IgD-negative memory B cell (primary cell): Measurements from ENCODE around the gene ZBTB3. TPM values are rescaled to one million over a fixed set of nuclear protein-coding genes. Genes with fewer than 3 reads are reported as not detected.
"Not testable (repeated sequence)": the region's sequence is repeated elsewhere in the genome, so short reads cannot be mapped to it uniquely, and the experiment has no call there.

Experiments used
- H3K27ac Mint-ChIP-seq, 3 donors: one replicate each; pipeline ENCODE4 v1.8.0; 2020 to 2022; ENCODE audit warnings: mild to moderate bottlenecking in 3 of 3, mixed read lengths in 3 of 3, moderate library complexity in 1 of 3
- H3K27me3 Mint-ChIP-seq: one replicate; pipeline ENCODE4 v1.8.0; 2021; ENCODE audit warnings: mixed read lengths
- H3K36me3 Mint-ChIP-seq: one replicate; pipeline ENCODE4 v1.8.0; 2020; ENCODE audit warnings: mild to moderate bottlenecking, mixed read lengths
- H3K4me1 Mint-ChIP-seq, 3 donors: one replicate each; pipeline ENCODE4 v1.8.0; 2020 to 2022; ENCODE audit warnings: mixed read lengths in 3 of 3, mild to moderate bottlenecking in 1 of 3
- H3K4me3 Mint-ChIP-seq, 4 donors: one replicate each; pipeline ENCODE4 v1.8.0; 2020 to 2022; ENCODE audit warnings: mild to moderate bottlenecking in 4 of 4, mixed read lengths in 4 of 4, moderate library complexity in 3 of 4
- H3K9me3 Mint-ChIP-seq, 3 donors: one replicate each; pipeline ENCODE4 v1.8.0; 2020 to 2021; ENCODE audit warnings: mixed read lengths in 3 of 3, mild to moderate bottlenecking in 1 of 3
- polyA plus RNA-seq: library from polyadenylated mRNA; unstranded; fragments of 300-500 nt; fragmentation: Illumina TruSeq; gene quantifications from one replicate; pipeline ENCODE4 v1.2.3, GENCODE V29; 2021

ZBTB3 gene
- polyA plus RNA-seq, 1 donor from 2014 or later: 5.0 TPM

- Mint-ChIP-seq H3K27ac (peak overlapping the region in 1 of 3 donors; percentile 49), H3K27me3 (no peaks in the 10 kb centered on the region), H3K4me3 (no peak overlapping the region), H3K36me3 (peaks cover 1% of the 10 kb centered on the region), H3K9me3 (no peaks in the 10 kb centered on the region), H3K4me1 (peaks cover 0 to 4% (median 3%) of the 10 kb centered on the region in 3 donors)
These were observed 23.4 kb upstream of the ZBTB3 start for GRCh38 chr11:62777389-62777788.

GRCh38 chr11:62775646-62776045 is 21.7 kb upstream of the ZBTB3 start:
- Mint-ChIP-seq H3K27me3 (no peaks in the 10 kb centered on the region), H3K4me1 (peaks cover 6 to 9% (median 8%) of the 10 kb centered on the region in 3 donors), H3K36me3 (peaks cover 3% of the 10 kb centered on the region), H3K4me3 (no peak overlapping the region), H3K27ac (peak overlapping the region in 1 of 3 donors; percentile 46), H3K9me3 (no peaks in the 10 kb centered on the region)

- Mint-ChIP-seq H3K4me1 (peaks cover 13 to 21% (median 15%) of the 10 kb centered on the region in 3 donors), H3K27me3 (no peaks in the 10 kb centered on the region), H3K9me3 (no peaks in the 10 kb centered on the region), H3K36me3 (peaks cover 3% of the 10 kb centered on the region), H3K4me3 (peak overlapping the region in 1 of 4 donors; percentile 53), H3K27ac (peak overlapping the region in 1 of 3 donors; percentile 70)
These were observed 20.4 kb upstream of the ZBTB3 start for GRCh38 chr11:62774407-62774806.

GRCh38 chr11:62771144-62772021 is 17.4 kb upstream of the ZBTB3 start, which contains the start of gene TAF6L:
Gene TAF6L (plus strand): TSS chr11:62771396. CDS start chr11:62775784, 4,388 bp downstream.
- Mint-ChIP-seq H3K4me3 (peak within 1 kb of the TSS; percentile 90 to 99 (median 98)), H3K4me1 (peaks cover 14 to 22% (median 16%) of the 10 kb centered on the region in 3 donors), H3K9me3 (no peaks in the 10 kb centered on the region), H3K27me3 (no peaks in the 10 kb centered on the region), H3K36me3 (peaks cover 3% of the 10 kb centered on the region), H3K27ac (peak within 1 kb of the TSS; percentile 96)

- H3K27me3 Mint-ChIP-seq: no peaks in the 10 kb centered on the region
- peak overlapping the region; percentile 96 for H3K27ac Mint-ChIP-seq
- peak overlapping the region; percentile 90 to 99 (median 98) for H3K4me3 Mint-ChIP-seq
- H3K36me3 Mint-ChIP-seq: peaks cover 1% of the 10 kb centered on the region
- H3K9me3 Mint-ChIP-seq: no peaks in the 10 kb centered on the region
- peaks cover 14 to 22% (median 16%) of the 10 kb centered on the region in 3 donors for H3K4me1 Mint-ChIP-seq
These were observed 16.8 kb upstream of the ZBTB3 start for GRCh38 chr11:62770778-62771143.

GRCh38 chr11:62760867-62761227 is 6.9 kb upstream of the ZBTB3 start:
- not testable (repeated sequence) for H3K9me3 Mint-ChIP-seq, H3K36me3 Mint-ChIP-seq, H3K27me3 Mint-ChIP-seq
- Mint-ChIP-seq H3K4me3 (peak overlapping the region; percentile 89 to 100 (median 97)), H3K4me1 (peaks cover 8 to 12% (median 9%) of the 10 kb centered on the region in 3 donors), H3K27ac (peak overlapping the region in 2 of 3 donors; percentile 81 to 96)

- Mint-ChIP-seq H3K27me3 (no peaks in the 10 kb centered on the region), H3K4me1 (peaks cover 9 to 18% (median 17%) of the 10 kb centered on the region in 3 donors), H3K27ac (no peak overlapping the region)
These were observed 4.2 kb upstream of the ZBTB3 start for GRCh38 chr11:62757846-62758788.

GRCh38 chr11:62755086-62755615 is 1.2 kb upstream of the ZBTB3 start:
- Mint-ChIP-seq H3K27me3 (no peaks in the 10 kb centered on the region), H3K36me3 (no peaks in the 10 kb centered on the region), H3K27ac (peak overlapping the region in 2 of 3 donors; percentile 33 to 52), H3K4me1 (peaks cover 0 to 17% (median 9%) of the 10 kb centered on the region in 3 donors), H3K9me3 (no peaks in the 10 kb centered on the region), H3K4me3 (peak overlapping the region; percentile 63 to 100 (median 74))

More at GRCh38 chr11:62757846-62758788, 4.2 kb upstream of the ZBTB3 start:
- Mint-ChIP-seq H3K36me3 (peaks cover 2% of the 10 kb centered on the region), H3K4me3 (peak overlapping the region in 1 of 4 donors; percentile 44), H3K9me3 (no peaks in the 10 kb centered on the region)

GRCh38 chr11:62752994-62753735 is 795 bp downstream of the ZBTB3 start:
- H3K4me3 Mint-ChIP-seq: peak overlapping the region; percentile 84 to 100 (median 100)
- H3K27ac Mint-ChIP-seq: peak overlapping the region; percentile 82 to 99 (median 98)
- H3K4me1 Mint-ChIP-seq: peaks cover 5 to 23% (median 12%) of the 10 kb centered on the region in 3 donors

GRCh38 chr11:62752177-62752785 is 1.7 kb downstream of the ZBTB3 start:
- Mint-ChIP-seq H3K4me3 (peak overlapping the region in 1 of 4 donors; percentile 8), H3K27me3 (no peaks in the 10 kb centered on the region), H3K27ac (no peak overlapping the region), H3K9me3 (no peaks in the 10 kb centered on the region), H3K36me3 (no peaks in the 10 kb centered on the region), H3K4me1 (peaks cover 5 to 28% (median 12%) of the 10 kb centered on the region in 3 donors)

More at GRCh38 chr11:62752994-62753735, 795 bp downstream of the ZBTB3 start:
- Mint-ChIP-seq H3K36me3 (no peaks in the 10 kb centered on the region), H3K9me3 (no peaks in the 10 kb centered on the region), H3K27me3 (no peaks in the 10 kb centered on the region)

- not testable (repeated sequence) for H3K9me3 Mint-ChIP-seq
These were observed 4.0 kb downstream of the ZBTB3 start for GRCh38 chr11:62749931-62750330.

GRCh38 chr11:62747475-62748160 is 6.3 kb downstream of the ZBTB3 start:
- H3K27ac Mint-ChIP-seq: no peak overlapping the region
- no peaks in the 10 kb centered on the region for H3K36me3 Mint-ChIP-seq
- H3K4me3 Mint-ChIP-seq: peak overlapping the region in 1 of 4 donors; percentile 13
- peaks cover 5 to 16% (median 5%) of the 10 kb centered on the region in 3 donors for H3K4me1 Mint-ChIP-seq
- H3K9me3 Mint-ChIP-seq: no peaks in the 10 kb centered on the region
- H3K27me3 Mint-ChIP-seq: no peaks in the 10 kb centered on the region

More at GRCh38 chr11:62749931-62750330, 4.0 kb downstream of the ZBTB3 start:
- H3K36me3 Mint-ChIP-seq, H3K27me3 Mint-ChIP-seq, H3K4me3 Mint-ChIP-seq: not testable (repeated sequence)
- Mint-ChIP-seq H3K4me1 (peaks cover 5 to 26% (median 12%) of the 10 kb centered on the region in 3 donors), H3K27ac (peak overlapping the region in 1 of 3 donors; percentile 53)

- Mint-ChIP-seq H3K36me3 (no peaks in the 10 kb centered on the region), H3K27me3 (no peaks in the 10 kb centered on the region), H3K4me1 (peaks cover 2 to 7% (median 5%) of the 10 kb centered on the region in 3 donors)
These were observed 16.8 kb downstream of the ZBTB3 start for GRCh38 chr11:62737196-62737595.

More at GRCh38 chr11:62737196-62737595, 16.8 kb downstream of the ZBTB3 start:
- Mint-ChIP-seq H3K27ac (no peak overlapping the region), H3K9me3 (no peaks in the 10 kb centered on the region), H3K4me3 (no peak overlapping the region)
